ENCODE measurements around the gene FILIP1. TPM values are rescaled to one million over a fixed set of nuclear protein-coding genes. Genes with fewer than 3 reads are reported as not detected.

FILIP1 gene
- total RNA-seq, 3 donors from 2014 or later (not counting 1 experiment from before 2014, with no cell fraction given), result not detected

DNA sequence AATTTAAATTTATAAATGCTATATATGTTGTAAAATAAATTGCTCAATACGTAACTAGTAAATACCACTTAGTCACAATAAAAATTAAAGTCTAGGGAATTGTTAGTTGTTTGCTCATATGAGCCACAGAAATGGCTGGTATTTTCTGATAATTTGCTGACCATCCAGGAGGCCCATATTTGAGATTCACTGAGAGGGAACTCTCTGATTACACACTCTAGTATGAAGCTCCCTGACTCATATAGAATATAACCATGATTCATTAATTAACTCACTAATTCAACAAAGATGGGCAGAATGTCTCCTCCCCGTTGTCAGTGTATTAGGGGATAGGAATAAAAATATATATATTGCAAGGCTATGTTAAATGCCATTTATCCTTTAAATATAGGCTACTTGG, 162.4 kb downstream of the FILIP1 start:
- H3K27me3 Mint-ChIP-seq (ENCODE audit: low read depth in 2 of 2), result peaks cover 19 to 49% of the 10 kb centered on the region in 2 donors
- no peaks in the 10 kb centered on the region for H3K36me3 ChIP-seq (ENCODE audit: control insufficient read depth, insufficient read depth, low read length)
- H3K4me1 Mint-ChIP-seq, result no peaks in the 10 kb centered on the region
- no peak overlapping the region for H3K27ac Mint-ChIP-seq
- H3K27me3 ChIP-seq (ENCODE audit: control insufficient read depth, insufficient read depth, low read length), result no peaks in the 10 kb centered on the region
- intact Hi-C loops (cut with micrococcal nuclease), result no loop called here
- ATAC-seq (no peak), DNase-seq (no peak)
- H3K4me3 Mint-ChIP-seq, result no peak overlapping the region
- H3K9me3 ChIP-seq (ENCODE audit: control insufficient read depth, insufficient read depth, low read length), result no peaks in the 10 kb centered on the region
- no peak overlapping the region for H3K27ac ChIP-seq (ENCODE audit: low read length)
- H3K9me3 Mint-ChIP-seq, result no peaks in the 10 kb centered on the region
- H3K4me1 ChIP-seq (ENCODE audit: control insufficient read depth, insufficient read depth, low read length), result no peaks in the 10 kb centered on the region
- WGBS (ENCODE audit: insufficient coverage), result no CpG with 5 or more reads among the region's 2 CpGs
- no peak for TF ChIP-seq CTCF (IDR thresholded peaks at IDR 0.05)
- H3K4me3 ChIP-seq (ENCODE audit: low read length), result no peak overlapping the region
- no peaks in the 10 kb centered on the region for H3K36me3 Mint-ChIP-seq

DNA sequence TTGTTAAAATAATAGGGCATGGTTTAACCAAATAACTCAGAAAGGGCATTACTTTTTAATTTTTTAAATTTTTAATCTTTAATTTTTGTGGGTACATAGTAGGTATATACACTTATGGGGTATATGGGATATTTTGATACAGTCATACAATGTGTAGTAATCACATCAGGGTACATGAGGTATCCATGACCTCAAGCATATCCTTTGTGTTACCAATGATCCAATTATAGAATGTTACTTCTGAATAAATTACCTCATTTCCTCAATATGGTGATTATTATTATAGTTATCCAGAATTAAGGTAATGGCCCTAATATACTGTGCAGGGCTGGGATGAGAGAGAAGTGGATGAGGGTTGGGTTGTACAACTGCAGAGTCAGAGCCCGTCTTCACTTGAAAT, 163.9 kb downstream of the FILIP1 start:
- no peak overlapping the region for H3K27ac Mint-ChIP-seq

GRCh38 chr6:75327807-75328206, 165.8 kb downstream of the FILIP1 start:
- Histone ChIP-seq H3K4me1 (ENCODE audit: control insufficient read depth, insufficient read depth, low read length) (no peaks in the 10 kb centered on the region), H3K9me3 (ENCODE audit: control insufficient read depth, insufficient read depth, low read length) (no peaks in the 10 kb centered on the region), H3K27ac (ENCODE audit: low read length) (no peak overlapping the region), H3K27me3 (ENCODE audit: control insufficient read depth, insufficient read depth, low read length) (no peaks in the 10 kb centered on the region), H3K36me3 (ENCODE audit: control insufficient read depth, insufficient read depth, low read length) (no peaks in the 10 kb centered on the region), H3K4me3 (ENCODE audit: low read length) (no peak overlapping the region)
- ATAC-seq (no peak), DNase-seq (no peak)
- Mint-ChIP-seq H3K9me3 (no peaks in the 10 kb centered on the region), H3K36me3 (no peaks in the 10 kb centered on the region), H3K4me3 (no peak overlapping the region), H3K27ac (no peak overlapping the region), H3K27me3 (ENCODE audit: low read depth in 2 of 2) (peaks cover 18 to 42% of the 10 kb centered on the region in 2 donors), H3K4me1 (no peaks in the 10 kb centered on the region)
- no peak for TF ChIP-seq CTCF (IDR thresholded peaks at IDR 0.05)
- intact Hi-C loops (cut with micrococcal nuclease), result no loop called here
- WGBS (ENCODE audit: insufficient coverage), result no CpG with 5 or more reads among the region's 1 CpG

More for the DNA sequence above, 163.9 kb downstream of the FILIP1 start:
- Mint-ChIP-seq H3K4me1 (no peaks in the 10 kb centered on the region), H3K9me3 (no peaks in the 10 kb centered on the region), H3K36me3 (no peaks in the 10 kb centered on the region), H3K27me3 (ENCODE audit: low read depth in 2 of 2) (peaks cover 23 to 42% of the 10 kb centered on the region in 2 donors), H3K4me3 (no peak overlapping the region)
- H3K4me1 ChIP-seq (ENCODE audit: control insufficient read depth, insufficient read depth, low read length), result no peaks in the 10 kb centered on the region
- DNase-seq (no peak), ATAC-seq (no peak)
- H3K9me3 ChIP-seq (ENCODE audit: control insufficient read depth, insufficient read depth, low read length), result no peaks in the 10 kb centered on the region
- H3K27ac ChIP-seq (ENCODE audit: low read length), result no peak overlapping the region
- intact Hi-C loops (cut with micrococcal nuclease), result no loop called here
- no peaks in the 10 kb centered on the region for H3K36me3 ChIP-seq (ENCODE audit: control insufficient read depth, insufficient read depth, low read length)
- no peak overlapping the region for H3K4me3 ChIP-seq (ENCODE audit: low read length)
- 100% methylated on average over 1 of the region's 1 CpG for WGBS (ENCODE audit: insufficient coverage)
- H3K27me3 ChIP-seq (ENCODE audit: control insufficient read depth, insufficient read depth, low read length), result no peaks in the 10 kb centered on the region
- no peak for TF ChIP-seq CTCF (IDR thresholded peaks at IDR 0.05)

DNA sequence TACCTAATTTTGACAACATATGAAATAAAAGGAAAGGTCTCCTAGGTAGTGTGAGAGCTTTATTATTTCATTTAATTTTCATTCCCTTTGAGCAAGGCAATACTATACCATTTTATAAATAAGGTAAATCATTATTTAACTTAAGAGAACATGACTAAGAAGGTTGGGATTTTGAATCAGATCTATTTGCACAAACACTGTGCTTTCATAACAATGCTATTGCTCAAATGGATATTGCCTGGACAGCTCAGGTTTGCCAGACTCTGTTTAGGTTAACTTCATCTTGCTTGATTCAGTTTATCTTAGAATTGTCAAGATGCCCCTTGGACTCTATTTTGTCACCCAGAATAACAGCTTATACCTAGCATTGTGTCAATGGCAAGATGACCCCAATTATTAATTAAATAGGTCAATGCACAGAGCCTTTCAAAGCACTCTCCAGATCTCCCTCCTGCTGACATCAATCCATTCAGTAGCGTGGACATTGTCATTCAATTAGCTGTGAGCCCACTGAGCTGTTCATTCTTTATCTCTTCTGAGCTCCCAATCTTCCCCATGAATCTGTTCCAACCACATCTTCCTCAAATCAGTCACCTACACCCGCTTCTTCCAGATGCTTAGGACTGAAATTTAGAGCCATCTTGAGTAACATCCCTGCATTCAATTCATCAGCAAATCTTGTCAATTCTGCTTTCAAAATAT, 166.9 kb downstream of the FILIP1 start:
- no peak for TF ChIP-seq CTCF (IDR thresholded peaks at IDR 0.05)
- Mint-ChIP-seq H3K4me3 (no peak overlapping the region), H3K9me3 (no peaks in the 10 kb centered on the region), H3K27ac (no peak overlapping the region), H3K4me1 (no peaks in the 10 kb centered on the region), H3K27me3 (ENCODE audit: low read depth in 2 of 2) (peaks cover 19 to 32% of the 10 kb centered on the region in 2 donors), H3K36me3 (no peaks in the 10 kb centered on the region)
- no peak overlapping the region for H3K27ac ChIP-seq (ENCODE audit: low read length)
- intact Hi-C loops (cut with micrococcal nuclease), result no loop called here
- no peaks in the 10 kb centered on the region for H3K9me3 ChIP-seq (ENCODE audit: control insufficient read depth, insufficient read depth, low read length)
- no peak for ATAC-seq
- H3K4me3 ChIP-seq (ENCODE audit: low read length), result no peak overlapping the region
- H3K4me1 ChIP-seq (ENCODE audit: control insufficient read depth, insufficient read depth, low read length), result no peaks in the 10 kb centered on the region
- no peaks in the 10 kb centered on the region for H3K27me3 ChIP-seq (ENCODE audit: control insufficient read depth, insufficient read depth, low read length)
- 85% methylated on average over 2 of the region's 2 CpGs for WGBS (ENCODE audit: insufficient coverage)
- DNase-seq, result no peak
- no peaks in the 10 kb centered on the region for H3K36me3 ChIP-seq (ENCODE audit: control insufficient read depth, insufficient read depth, low read length)
